Heart right ventricle (tissue), 16 donors: ENCODE data around the gene ARID3B. TPM values are rescaled to one million over a fixed set of nuclear protein-coding genes. Genes with fewer than 3 reads are reported as not detected.

Experiments used
- ATAC-seq, 8 donors: fragments of 200-7000 bp; cut with Tn5 transposase; one replicate each; pipeline ENCODE4 v1.9.1; 2020; ENCODE audit warnings: mild to moderate bottlenecking in 8 of 8, moderate library complexity in 8 of 8, moderate number of reproducible peaks in 1 of 8
- DNase-seq, 2 donors: peaks; one replicate each; pipeline ENCODE4 v3.0.0-alpha.2; 2020
- H3K27ac ChIP-seq, 10 donors: fragments of 200-600 bp; sonication (generic) in 2 of 10; one replicate each; pipeline versions ENCODE4 v1.5.0 to v1.8.0; 2020 to 2022; ENCODE audit warnings: mild to moderate bottlenecking in 3 of 10
- H3K27me3 ChIP-seq, 7 donors: fragments of 200-600 bp; one replicate each; pipeline ENCODE4 v1.8.0; 2021 to 2022; ENCODE audit warnings: mild to moderate bottlenecking in 2 of 7
- H3K36me3 ChIP-seq, 9 donors: fragments of 200-600 bp; sonication (generic) in 1 of 9; one replicate each; pipeline versions ENCODE4 v1.5.0 to v1.8.0; 2020 to 2022; ENCODE audit warnings: mild to moderate bottlenecking in 2 of 9
- H3K4me1 ChIP-seq, 9 donors: fragments of 200-600 bp; sonication (generic) in 1 of 9; one replicate each; pipeline versions ENCODE4 v1.5.0 to v1.8.0; 2020 to 2022; ENCODE audit warnings: mild to moderate bottlenecking in 4 of 9
- H3K4me3 ChIP-seq, 10 donors: fragments of 200-600 bp; sonication (generic) in 2 of 10; one replicate each; pipeline versions ENCODE4 v1.5.0 to v1.8.0; 2020 to 2022; ENCODE audit warnings: mild to moderate bottlenecking in 7 of 10, moderate library complexity in 2 of 10
- H3K9me3 ChIP-seq, 11 donors: fragments of 200-600 bp in 10 of 11; sonication (generic) in 2 of 11; one replicate each; pipeline versions ENCODE4 v1.5.0 to v1.8.0; 2013 to 2022; ENCODE audit warnings: mild to moderate bottlenecking in 2 of 11, control low read depth in 1 of 11, moderate library complexity in 1 of 11
- WGBS, 2 donors: extraction: QIAGEN DNeasy Blood & Tissue Kit; methylation state at CpG; one replicate each; pipeline ENCODE4 v1.1.7; 2013; ENCODE audit warnings: inconsistent platforms in 1 of 2; 5-methylcytosine and 5-hydroxymethylcytosine counted together
- intact Hi-C, 10 donors: fragments of 100-400 bp; cut with DNase I; formaldehyde crosslinking; loops; one replicate each; pipeline versions ENCODE4 v1.11.1 to v1.14.2; 2022
- polyA plus RNA-seq, 2 donors: library from polyadenylated mRNA; stranded (reverse); fragments of 200-250 nt; gene quantifications; one replicate each; pipeline ENCODE4 v1.2.3, GENCODE V29; 2013
- total RNA-seq, 10 donors: library from RNA; stranded (reverse); fragmentation: NEBNext Ultra II Directional in 3 of 10; extraction: Animal tissue kit (Norgen Biotek cat#: 25700) in 3 of 10; gene quantifications; one replicate each; pipeline versions ENCODE4 v1.2.1 to v1.2.4, GENCODE V29; 2021 to 2023
- TF ChIP-seq, protein P1 (sequence below), 9 donors: fragments of 200-600 bp; sonication (generic) in 2 of 9; IDR thresholded peaks; one replicate each; pipeline versions ENCODE4 v1.5.0 to v1.8.0; 2021 to 2022; ENCODE audit warnings: antibody characterized with exemption in 9 of 9, mild to moderate bottlenecking in 5 of 9, moderate library complexity in 1 of 9
- donor health status: Arrhythmogenic right ventricular cardiomyopathy.
- donor health status: ischemic (EF 13 %, LVEDD 7.1; RV severe dilation, severe dysfunction).
- donor health status: healthy with polysubstance abuse.
- donor health status: DM: no; HTN: yes; CAD: no.
- donor health status: DM: no; HTN: no; CAD: no.
- donor health status: ischemic (EF 25% LVEDD 6.9; RV normal size, moderate dysfunction).
- donor health status: ischemic (EF 25% LVEDD 5.7; RV mildly dilated, moderate dysfunction).
- donor health status: healthy.
- donor health status: DM: yes; HTN: yes; CAD: no.
- donor health status: Ischemic cardiomyopathy.
- donor health status: ischemic (EF 35%, LVEDD 5.7; RV mildly dilated, moderate dysfunction).
- donor health status: nonischemic (EF 11% LVEDD 7.7; RV severe dilation, severe dysfunction).
- donor health status: DM: yes; HTN: yes; CAD: no.
- donor health status: PGD.
- donor health status: ischemic (EF 29% LVEDD 5.4; RV normal size, mild dysfunction).
- donor health status: nonischemic (EF 23%, LVEDD 6.1; RV moderate dilation, normal function).

The ARID3B gene
- total and polyA plus RNA-seq, 12 donors = 1.2 to 3.7 (median 2.4) TPM

DNA sequence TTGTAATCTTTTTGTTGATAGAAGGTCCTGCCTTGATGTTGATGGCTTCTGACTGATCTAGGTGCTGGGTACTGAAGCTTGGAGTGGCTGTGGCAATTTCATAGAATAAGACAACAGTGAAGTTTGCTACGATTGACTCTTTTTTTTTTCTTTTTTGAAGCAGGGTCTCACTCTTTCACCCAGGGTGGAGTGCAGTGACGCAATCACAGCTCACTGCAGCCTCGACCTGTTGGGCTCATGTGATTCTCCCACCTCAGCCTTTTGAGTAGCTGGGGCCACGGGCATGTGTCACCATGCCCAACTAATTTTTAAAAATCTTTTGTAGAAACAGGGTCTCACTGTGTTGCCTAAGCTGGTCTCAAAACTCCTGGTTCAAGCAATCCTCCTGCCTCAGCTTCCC lies 14.2 kb downstream of the ARID3B start:
- intact Hi-C loops = no loop called here
- no peak for DNase-seq
- ATAC-seq = no peak
- TF ChIP-seq, protein P1, sequence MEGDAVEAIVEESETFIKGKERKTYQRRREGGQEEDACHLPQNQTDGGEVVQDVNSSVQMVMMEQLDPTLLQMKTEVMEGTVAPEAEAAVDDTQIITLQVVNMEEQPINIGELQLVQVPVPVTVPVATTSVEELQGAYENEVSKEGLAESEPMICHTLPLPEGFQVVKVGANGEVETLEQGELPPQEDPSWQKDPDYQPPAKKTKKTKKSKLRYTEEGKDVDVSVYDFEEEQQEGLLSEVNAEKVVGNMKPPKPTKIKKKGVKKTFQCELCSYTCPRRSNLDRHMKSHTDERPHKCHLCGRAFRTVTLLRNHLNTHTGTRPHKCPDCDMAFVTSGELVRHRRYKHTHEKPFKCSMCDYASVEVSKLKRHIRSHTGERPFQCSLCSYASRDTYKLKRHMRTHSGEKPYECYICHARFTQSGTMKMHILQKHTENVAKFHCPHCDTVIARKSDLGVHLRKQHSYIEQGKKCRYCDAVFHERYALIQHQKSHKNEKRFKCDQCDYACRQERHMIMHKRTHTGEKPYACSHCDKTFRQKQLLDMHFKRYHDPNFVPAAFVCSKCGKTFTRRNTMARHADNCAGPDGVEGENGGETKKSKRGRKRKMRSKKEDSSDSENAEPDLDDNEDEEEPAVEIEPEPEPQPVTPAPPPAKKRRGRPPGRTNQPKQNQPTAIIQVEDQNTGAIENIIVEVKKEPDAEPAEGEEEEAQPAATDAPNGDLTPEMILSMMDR (IDR thresholded peaks at IDR 0.05) = no peak
- Histone ChIP-seq H3K9me3 (no peaks in the 10 kb centered on the region), H3K27me3 (no peaks in the 10 kb centered on the region), H3K4me1 (peaks cover 0 to under 1% (median 0%) of the 10 kb centered on the region in 9 donors), H3K36me3 (peaks cover 0 to 31% (median 0%) of the 10 kb centered on the region in 9 donors), H3K4me3 (no peak overlapping the region), H3K27ac (no peak overlapping the region)
- 90 to 96% methylated on average over 4 of the region's 4 CpGs for WGBS, 2 donors

DNA sequence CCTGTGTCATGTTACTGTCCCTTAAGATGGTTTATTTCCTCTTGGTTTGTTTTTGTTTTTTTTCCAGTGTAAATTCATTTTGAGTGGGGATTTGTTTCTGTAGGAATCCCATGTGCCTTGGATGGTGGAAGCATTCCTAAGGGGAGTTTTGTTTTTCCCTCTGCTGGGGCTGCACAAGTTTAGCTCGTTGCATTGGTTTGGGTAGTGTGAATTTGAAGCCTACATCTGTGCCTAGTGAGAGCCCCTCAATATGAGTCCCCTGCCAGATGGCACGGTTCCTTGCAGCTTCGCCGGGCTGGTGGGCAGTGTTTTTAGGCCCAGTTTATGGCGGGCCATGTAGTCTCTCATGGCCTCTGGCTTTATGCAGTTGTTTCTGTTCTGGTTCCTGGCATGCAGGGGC lies 17.7 kb downstream of the ARID3B start:
- Histone ChIP-seq H3K9me3 (no peaks in the 10 kb centered on the region), H3K4me1 (no peaks in the 10 kb centered on the region), H3K27ac (no peak overlapping the region), H3K27me3 (no peaks in the 10 kb centered on the region), H3K36me3 (peaks cover 0 to 5% (median 0%) of the 10 kb centered on the region in 9 donors), H3K4me3 (no peak overlapping the region)
- intact Hi-C loops = no loop called here
- no peak for ATAC-seq
- WGBS, 2 donors = 91 to 94% methylated on average over 5 of the region's 5 CpGs
- TF ChIP-seq, protein P1 (IDR thresholded peaks at IDR 0.05) = no peak
- no peak for DNase-seq

- no peak for DNase-seq
- Histone ChIP-seq H3K9me3 (no peaks in the 10 kb centered on the region), H3K4me3 (no peak overlapping the region), H3K27ac (no peak overlapping the region), H3K27me3 (no peaks in the 10 kb centered on the region), H3K4me1 (no peaks in the 10 kb centered on the region), H3K36me3 (peaks cover 0 to 5% (median 0%) of the 10 kb centered on the region in 9 donors)
- TF ChIP-seq, protein P1 (IDR thresholded peaks at IDR 0.05) = no peak
- intact Hi-C loops = no loop called here
- 83 to 87% methylated on average over 3 of the region's 3 CpGs for WGBS, 2 donors
- ATAC-seq = no peak
These were observed 22.4 kb downstream of the ARID3B start for GRCh38 chr15:74563442-74563841.

- no peaks in the 10 kb centered on the region for H3K27me3 ChIP-seq
- no peaks in the 10 kb centered on the region for H3K9me3 ChIP-seq
- H3K36me3 ChIP-seq = peaks cover 0 to 5% (median 0%) of the 10 kb centered on the region in 9 donors
- intact Hi-C loops = no loop called here
- H3K4me1 ChIP-seq = no peaks in the 10 kb centered on the region
- H3K27ac ChIP-seq = no peak overlapping the region
- TF ChIP-seq, protein P1 (IDR thresholded peaks at IDR 0.05) = no peak
- DNase-seq (no peak), ATAC-seq (no peak)
- H3K4me3 ChIP-seq = no peak overlapping the region
- WGBS, 2 donors = 94 to 98% methylated on average over 1 of the region's 1 CpG
These were observed 23.2 kb downstream of the ARID3B start for GRCh38 chr15:74564182-74564581.
